GM12878 (cell line): Measurements from ENCODE around the gene MYCBP. TPM values are rescaled to one million over a fixed set of nuclear protein-coding genes. Genes with fewer than 3 reads are reported as not detected.
"Not testable (repeated sequence)": the region's sequence is repeated elsewhere in the genome, so short reads cannot be mapped to it uniquely, and the experiment has no call there.

Source experiments
- ATAC-seq: fragments of 200-7000 bp; cut with Tn5 transposase; 3 replicates; pipeline ENCODE4 v1.9.1; 2020; ENCODE audit warnings: mild to moderate bottlenecking, moderate library complexity
- BruUV-seq: library from RNA; stranded (reverse); fragments of 400-500 nt; replicated peaks from 2 replicates; lab custom pipeline; 2021; lab: Mats Ljungman, UMichigan
- CTCF ChIA-PET: fragments of 300-600 bp; sonication (Branson Sonifier 250); formaldehyde crosslinking; extraction: SDS; loops from one replicate; lab custom pipeline; 2021; ENCODE audit warnings: inconsistent platforms; lab: Yijun Ruan, JAX
- POLR2A ChIA-PET: fragments of 350-600 bp; formaldehyde crosslinking; extraction: SDS; loops from one replicate; lab custom pipeline; 2021; ENCODE audit warnings: inconsistent platforms; lab: Charles Lee
- RAD21 ChIA-PET: fragments of 300-600 bp; sonication (Branson Sonifier 250); formaldehyde crosslinking; loops from one replicate; lab custom pipeline; 2023; ENCODE audit warnings: antibody characterized with exemption; ENCODE audit not compliant: unreplicated experiment; lab: Charles Lee
- SMC1A ChIA-PET: fragments of 300-600 bp; sonication (Branson Sonifier 250); formaldehyde crosslinking; loops from one replicate; lab custom pipeline; 2023; ENCODE audit not compliant: unreplicated experiment, uncharacterized antibody; lab: Charles Lee
- DNase-seq: peaks from one replicate; pipeline ENCODE4 v3.0.0-alpha.2; 2011; ENCODE audit warnings: low read depth, low spot score
- FAIRE-seq: peaks from 3 replicates; lab custom pipeline; 2011; peaks lifted over from hg19 to GRCh38; lab: Jason Lieb, UNC
- H2AFZ ChIP-seq: 2 replicates; pipeline ENCODE4 v1.6.0; 2011; ENCODE audit warnings: low read depth, low read length, control low read depth; ENCODE audit not compliant: control insufficient read depth
- H3K27ac ChIP-seq: 2 replicates; pipeline ENCODE4 v1.5.1; 2011; ENCODE audit warnings: control low read depth; ENCODE audit not compliant: control insufficient read depth, insufficient read depth
- H3K27me3 ChIP-seq, 2 experiments: replicated peaks in 1 of 2; 2 replicates each; pipeline versions ENCODE4 v1.6.0 to v1.6.1; 2011; ENCODE audit warnings: low read length in 1 of 2; ENCODE audit not compliant: control insufficient read depth in 2 of 2, insufficient read depth in 2 of 2
- H3K36me3 ChIP-seq, 2 experiments: 2 replicates each; pipeline ENCODE4 v1.5.1; 2011; ENCODE audit warnings: low read length in 1 of 2; ENCODE audit not compliant: control insufficient read depth in 2 of 2, insufficient read depth in 2 of 2
- H3K4me1 ChIP-seq: 2 replicates; pipeline ENCODE4 v1.6.1; 2011; ENCODE audit warnings: mild to moderate bottlenecking, low read length, moderate library complexity, mixed read lengths; ENCODE audit not compliant: control insufficient read depth, insufficient read depth
- H3K4me2 ChIP-seq: 2 replicates; pipeline ENCODE4 v1.6.0; 2011; ENCODE audit warnings: control low read depth; ENCODE audit not compliant: control insufficient read depth, insufficient read depth
- H3K4me3 ChIP-seq: fragments of 200-600 bp; sonication (generic); 2 replicates; pipeline ENCODE4 v1.5.1; 2016
- H3K79me2 ChIP-seq: 2 replicates; pipeline ENCODE4 v1.6.0; 2011; ENCODE audit warnings: low read length; ENCODE audit not compliant: control insufficient read depth, insufficient read depth
- H3K9ac ChIP-seq: 2 replicates; pipeline ENCODE4 v1.8.0; 2011; ENCODE audit warnings: low read length, control low read depth, mixed read lengths; ENCODE audit not compliant: control insufficient read depth, insufficient read depth
- H3K9me3 ChIP-seq: replicated peaks from 3 replicates; pipeline ENCODE4 v1.5.1; 2011; ENCODE audit warnings: mild to moderate bottlenecking, low read length; ENCODE audit not compliant: control insufficient read depth, insufficient read depth
- H4K20me1 ChIP-seq: 2 replicates; pipeline ENCODE4 v1.6.0; 2011; ENCODE audit not compliant: control insufficient read depth, insufficient read depth
- IKZF2 ChIP-seq, 2 experiments: fragments of 450-650 bp; IDR thresholded peaks; 2 replicates each; pipeline ENCODE4 v1.6.1; 2017; ENCODE audit warnings: mild to moderate bottlenecking in 2 of 2, moderate library complexity in 2 of 2
- MTA2 ChIP-seq: fragments of 450-650 bp; IDR thresholded peaks from 2 replicates; pipeline ENCODE4 v1.6.1; 2016; ENCODE audit warnings: low read depth, mild to moderate bottlenecking, moderate library complexity
- NFYA ChIP-seq: IDR thresholded peaks from 2 replicates; pipeline ENCODE4 v1.6.1; 2011; ENCODE audit warnings: low read depth, mild to moderate bottlenecking, low read length, improper control_type of control experiment, borderline replicate concordance
- REST ChIP-seq: IDR thresholded peaks from 2 replicates; pipeline ENCODE4 v1.6.1; 2012; ENCODE audit warnings: mild to moderate bottlenecking, low read depth, low read length
- RFX5 ChIP-seq: IDR thresholded peaks from 2 replicates; pipeline ENCODE4 v1.6.1; 2011; ENCODE audit warnings: low read depth, low read length, improper control_type of control experiment
- TCF12 ChIP-seq: IDR thresholded peaks from 2 replicates; pipeline ENCODE4 v1.6.1; 2011; ENCODE audit warnings: low read depth, mild to moderate bottlenecking, low read length
- ZNF274 ChIP-seq: IDR thresholded peaks from one replicate; pipeline ENCODE4 v1.8.0; 2011; ENCODE audit not compliant: insufficient read length, insufficient read depth
- WGBS: methylation state at CpG from one replicate; pipeline ENCODE4 v1.1.6; 2016; ENCODE audit warnings: low lambda C conversion rate; ENCODE audit not compliant: insufficient replicate concordance, insufficient coverage; ENCODE audit errors: missing lambda C conversion rate; 5-methylcytosine and 5-hydroxymethylcytosine counted together
- in situ Hi-C: fragments of 300-500 bp; cut with MboI; formaldehyde crosslinking; loops from 9 replicates; pipeline ENCODE4 v1.14.3; 2018; ENCODE audit warnings: mixed read lengths
- intact Hi-C: fragments of 100-400 bp; cut with micrococcal nuclease; formaldehyde crosslinking; loops from one replicate; pipeline ENCODE4 v1.14.2; 2022; ENCODE audit not compliant: unreplicated experiment
- polyA plus RNA-seq, 11 experiments: library from polyadenylated mRNA; depleted of rRNA in 4 of 11; unstranded in 6 of 11; stranded (reverse) in 5 of 11; fragments of >200 nt; fragmentation: Nextera tagmentation in 4 of 11; fragmentation: Illumina TruSeq in 1 of 11; extraction: Ambion mirVana in 4 of 11; extraction: Trizol in 1 of 11; gene quantifications; 1 replicate in 1 of 11; 2 replicates in 10 of 11; pipeline versions ENCODE4 v1.2.1 to v1.2.3, GENCODE V29; 2011 to 2016; ENCODE audit warnings: inconsistent platforms in 2 of 11, missing spikeins in 2 of 11, low read depth in 1 of 11
- total RNA-seq, 4 experiments: library from RNA; depleted of rRNA in 3 of 4; stranded (reverse); fragments of >200 nt in 3 of 4; fragmentation: Illumina TruSeq in 1 of 4; extraction: Trizol in 1 of 4; gene quantifications; 2 replicates each; pipeline versions ENCODE4 v1.2.1 to v1.2.3, GENCODE V29; 2013 to 2021
- TF ChIP-seq, protein P1 (sequence below): fragments of 450-650 bp; IDR thresholded peaks from 2 replicates; pipeline ENCODE4 v1.6.1; 2018; ENCODE audit warnings: mild to moderate bottlenecking, low read depth, moderate library complexity; ENCODE audit not compliant: partially characterized antibody

Gene MYCBP
- total and polyA plus RNA-seq, 10 of the 15 experiments (the other 5 are each of a cell fraction or from before 2014, with no cell fraction given): 26.1 to 210 (median 43.1) TPM

DNA sequence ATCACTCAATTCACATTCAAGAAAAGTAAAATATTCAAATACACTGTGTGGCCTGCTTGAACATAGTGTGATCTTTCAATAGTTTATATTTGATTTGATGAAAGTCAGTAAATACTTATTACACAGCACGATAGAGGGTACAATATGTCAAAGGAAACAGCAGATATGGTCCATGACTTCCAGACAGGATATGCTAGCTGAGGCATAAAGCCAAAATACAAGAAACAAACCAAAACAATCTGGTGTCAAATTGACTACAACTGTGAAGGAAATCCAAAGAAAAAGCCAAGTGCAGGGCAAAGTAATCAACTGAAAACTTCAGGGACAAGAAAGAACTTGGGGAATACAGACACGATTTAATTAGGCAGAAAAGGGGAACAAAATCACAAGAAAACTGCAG, 32.9 kb downstream of the MYCBP start (continued):
- no peak for TF ChIP-seq MTA2

- POLR2A ChIA-PET: no interaction called here
- Histone ChIP-seq H3K4me2 (no peak overlapping the region), H3K9me3 (no peaks in the 10 kb centered on the region), H3K4me3 (no peak overlapping the region), H4K20me1 (no peaks in the 10 kb centered on the region), H3K36me3 (peaks cover 0 to 7% of the 10 kb centered on the region in 2 experiments; a peak in 2 of 4 replicates), H3K27ac (no peak overlapping the region), H3K9ac (no peak overlapping the region), H2AFZ (no peak overlapping the region), H3K4me1 (no peaks in the 10 kb centered on the region), H3K79me2 (no peaks in the 10 kb centered on the region), H3K27me3 (no peaks in the 10 kb centered on the region)
- RAD21 ChIA-PET: no interaction called here
- no peak for FAIRE-seq
- no peak for ATAC-seq
- CTCF ChIA-PET: no interaction called here
- BruUV-seq: no TSS peak
- in situ Hi-C loops (loop anchor here (25.0 kb wide), 1 partner anchor 952 kb away; no protein-coding TSS in a partner anchor), intact Hi-C loops (loop anchor here (5.0 kb wide), 1 partner anchor 232 kb away; no protein-coding TSS in a partner anchor)
- SMC1A ChIA-PET: no interaction called here
- no peak for TF ChIP-seq ZNF274
- TF ChIP-seq RFX5: no peak
- TF ChIP-seq NFYA: no peak
- TF ChIP-seq IKZF2 (IDR thresholded peaks at IDR 0.05): no peak
- TF ChIP-seq, protein P1, sequence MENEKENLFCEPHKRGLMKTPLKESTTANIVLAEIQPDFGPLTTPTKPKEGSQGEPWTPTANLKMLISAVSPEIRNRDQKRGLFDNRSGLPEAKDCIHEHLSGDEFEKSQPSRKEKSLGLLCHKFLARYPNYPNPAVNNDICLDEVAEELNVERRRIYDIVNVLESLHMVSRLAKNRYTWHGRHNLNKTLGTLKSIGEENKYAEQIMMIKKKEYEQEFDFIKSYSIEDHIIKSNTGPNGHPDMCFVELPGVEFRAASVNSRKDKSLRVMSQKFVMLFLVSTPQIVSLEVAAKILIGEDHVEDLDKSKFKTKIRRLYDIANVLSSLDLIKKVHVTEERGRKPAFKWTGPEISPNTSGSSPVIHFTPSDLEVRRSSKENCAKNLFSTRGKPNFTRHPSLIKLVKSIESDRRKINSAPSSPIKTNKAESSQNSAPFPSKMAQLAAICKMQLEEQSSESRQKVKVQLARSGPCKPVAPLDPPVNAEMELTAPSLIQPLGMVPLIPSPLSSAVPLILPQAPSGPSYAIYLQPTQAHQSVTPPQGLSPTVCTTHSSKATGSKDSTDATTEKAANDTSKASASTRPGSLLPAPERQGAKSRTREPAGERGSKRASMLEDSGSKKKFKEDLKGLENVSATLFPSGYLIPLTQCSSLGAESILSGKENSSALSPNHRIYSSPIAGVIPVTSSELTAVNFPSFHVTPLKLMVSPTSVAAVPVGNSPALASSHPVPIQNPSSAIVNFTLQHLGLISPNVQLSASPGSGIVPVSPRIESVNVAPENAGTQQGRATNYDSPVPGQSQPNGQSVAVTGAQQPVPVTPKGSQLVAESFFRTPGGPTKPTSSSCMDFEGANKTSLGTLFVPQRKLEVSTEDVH: no peak
- TF ChIP-seq TCF12: no peak
- TF ChIP-seq REST: no peak
- no peak for DNase-seq
- WGBS: 96% methylated on average over 9 of the region's 9 CpGs
Measured at GRCh38 chr1:38839363-38839762, 33.8 kb downstream of the MYCBP start.

DNA sequence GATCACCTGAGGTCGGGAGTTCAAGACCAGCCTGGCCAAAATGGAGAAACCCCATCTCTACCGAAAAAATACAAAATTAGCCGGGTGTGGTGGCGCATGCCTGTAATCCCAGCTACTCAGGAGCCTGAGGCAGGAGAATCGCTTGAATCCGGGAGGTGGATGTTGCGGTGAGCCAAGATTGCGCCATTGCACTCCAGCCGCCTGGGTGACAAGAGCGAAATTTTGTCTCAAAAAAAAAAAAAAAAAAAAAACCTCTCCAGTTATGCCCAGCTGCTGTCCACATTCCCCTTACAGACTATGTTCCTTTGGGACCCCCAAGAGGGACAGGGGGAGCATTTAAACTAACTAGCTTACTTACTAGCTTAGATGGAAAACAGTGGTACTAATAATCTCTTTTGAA, 36.8 kb downstream of the MYCBP start:
- ChIA-PET POLR2A (interaction anchor here (0.6 to 1.0 kb wide), 2 partner anchors 166 to 785 kb away, joined by 3 to 5 read pairs; no protein-coding TSS in a partner anchor), RAD21 (interaction anchor here (1.6 kb wide), 1 partner anchor 10 kb away, joined by 3 read pairs; no protein-coding TSS in a partner anchor), CTCF (interaction anchor here (0.7 to 1.7 kb wide), 6 partner anchors 13 to 1250 kb away, joined by 3 to 7 read pairs (median 4); partner anchors contain the start of gene SF3A3), SMC1A (interaction anchor here (1.3 to 2.9 kb wide), 3 partner anchors 13 to 36 kb away, joined by 3 to 9 read pairs (median 3); no protein-coding TSS in a partner anchor)
- not testable (repeated sequence) for DNase-seq, FAIRE-seq, H3K9me3 ChIP-seq, H3K9ac ChIP-seq, H3K4me1 ChIP-seq, H3K79me2 ChIP-seq, H4K20me1 ChIP-seq, H3K27ac ChIP-seq, H3K27me3 ChIP-seq, H2AFZ ChIP-seq, H3K36me3 ChIP-seq, ATAC-seq, H3K4me3 ChIP-seq, H3K4me2 ChIP-seq, BruUV-seq
- intact Hi-C loops (loop anchor here (5.0 kb wide), 1 partner anchor 229 kb away; no protein-coding TSS in a partner anchor), in situ Hi-C loops (loop anchor here (25.0 kb wide), 1 partner anchor 949 kb away; no protein-coding TSS in a partner anchor)
- 94% methylated on average over 10 of the region's 10 CpGs for WGBS
